GM23338 (cell line): ENCODE results near the gene AMBP.

Source experiments
- EZH2 ChIP-seq: fragments of 200-600 bp; sonication (generic); IDR thresholded peaks from one replicate; pipeline ENCODE4 v1.8.0; 2017; ENCODE audit warnings: antibody characterized with exemption, mild to moderate bottlenecking, low read depth; ENCODE audit not compliant: unreplicated experiment
- EZH2phosphoT487 ChIP-seq: fragments of 200-600 bp; sonication (generic); IDR thresholded peaks from one replicate; pipeline ENCODE4 v1.8.1; 2018; ENCODE audit warnings: antibody characterized with exemption; ENCODE audit not compliant: unreplicated experiment
- POLR2AphosphoS5 ChIP-seq: IDR thresholded peaks from 2 replicates; pipeline ENCODE4 v1.6.1; 2016; ENCODE audit warnings: antibody characterized with exemption, low read depth
- TF ChIP-seq, protein P1 (sequence below), 2 experiments: fragments of 200-600 bp in 1 of 2; sonication (generic) in 1 of 2; conservative IDR thresholded peaks; 2 replicates each; pipeline versions ENCODE4 v1.5.1 to v1.6.1; 2016 to 2017; ENCODE audit warnings: antibody characterized with exemption in 2 of 2, low read depth in 2 of 2, mild to moderate bottlenecking in 2 of 2, moderate library complexity in 1 of 2
- TF ChIP-seq, protein P2 (sequence below): IDR thresholded peaks from one replicate; pipeline ENCODE4 v1.6.1; 2018; ENCODE audit warnings: antibody characterized with exemption; ENCODE audit not compliant: unreplicated experiment

DNA sequence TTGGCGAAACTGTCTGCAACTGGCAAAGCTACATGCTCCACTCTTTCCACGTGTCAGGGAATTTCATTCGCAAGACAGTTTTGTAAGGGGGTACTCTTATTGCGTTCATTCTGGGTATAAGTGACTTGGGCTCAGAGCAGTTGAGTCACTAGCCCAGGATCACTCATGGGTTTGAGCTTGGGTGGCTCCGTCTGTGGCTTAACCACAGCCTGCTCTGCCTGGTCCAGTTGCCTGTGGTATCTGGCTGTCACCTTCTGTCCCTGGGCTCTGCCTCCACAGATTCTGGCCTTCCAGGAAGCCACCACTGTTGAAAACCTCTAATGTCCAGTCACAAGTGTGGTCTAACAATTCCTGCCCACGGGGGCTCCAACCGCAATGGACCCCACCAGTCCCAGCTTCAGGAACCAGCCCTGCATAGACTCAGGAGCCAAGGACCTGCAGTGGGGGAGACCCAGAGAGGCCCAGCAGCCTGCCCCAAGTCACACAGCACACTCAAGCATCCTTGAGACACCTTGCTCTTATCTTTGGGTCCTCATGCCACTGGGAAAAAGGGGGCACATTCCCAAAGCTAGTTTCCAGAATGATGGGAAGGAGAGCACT lies 10.6 kb upstream of the AMBP start:
- TF ChIP-seq, protein P1, sequence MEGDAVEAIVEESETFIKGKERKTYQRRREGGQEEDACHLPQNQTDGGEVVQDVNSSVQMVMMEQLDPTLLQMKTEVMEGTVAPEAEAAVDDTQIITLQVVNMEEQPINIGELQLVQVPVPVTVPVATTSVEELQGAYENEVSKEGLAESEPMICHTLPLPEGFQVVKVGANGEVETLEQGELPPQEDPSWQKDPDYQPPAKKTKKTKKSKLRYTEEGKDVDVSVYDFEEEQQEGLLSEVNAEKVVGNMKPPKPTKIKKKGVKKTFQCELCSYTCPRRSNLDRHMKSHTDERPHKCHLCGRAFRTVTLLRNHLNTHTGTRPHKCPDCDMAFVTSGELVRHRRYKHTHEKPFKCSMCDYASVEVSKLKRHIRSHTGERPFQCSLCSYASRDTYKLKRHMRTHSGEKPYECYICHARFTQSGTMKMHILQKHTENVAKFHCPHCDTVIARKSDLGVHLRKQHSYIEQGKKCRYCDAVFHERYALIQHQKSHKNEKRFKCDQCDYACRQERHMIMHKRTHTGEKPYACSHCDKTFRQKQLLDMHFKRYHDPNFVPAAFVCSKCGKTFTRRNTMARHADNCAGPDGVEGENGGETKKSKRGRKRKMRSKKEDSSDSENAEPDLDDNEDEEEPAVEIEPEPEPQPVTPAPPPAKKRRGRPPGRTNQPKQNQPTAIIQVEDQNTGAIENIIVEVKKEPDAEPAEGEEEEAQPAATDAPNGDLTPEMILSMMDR (conservative IDR thresholded peaks at IDR 0.05; ENCODE audit: low read depth in 2 of 2): no peak
- TF ChIP-seq POLR2AphosphoS5: no peak
- TF ChIP-seq, protein P2, sequence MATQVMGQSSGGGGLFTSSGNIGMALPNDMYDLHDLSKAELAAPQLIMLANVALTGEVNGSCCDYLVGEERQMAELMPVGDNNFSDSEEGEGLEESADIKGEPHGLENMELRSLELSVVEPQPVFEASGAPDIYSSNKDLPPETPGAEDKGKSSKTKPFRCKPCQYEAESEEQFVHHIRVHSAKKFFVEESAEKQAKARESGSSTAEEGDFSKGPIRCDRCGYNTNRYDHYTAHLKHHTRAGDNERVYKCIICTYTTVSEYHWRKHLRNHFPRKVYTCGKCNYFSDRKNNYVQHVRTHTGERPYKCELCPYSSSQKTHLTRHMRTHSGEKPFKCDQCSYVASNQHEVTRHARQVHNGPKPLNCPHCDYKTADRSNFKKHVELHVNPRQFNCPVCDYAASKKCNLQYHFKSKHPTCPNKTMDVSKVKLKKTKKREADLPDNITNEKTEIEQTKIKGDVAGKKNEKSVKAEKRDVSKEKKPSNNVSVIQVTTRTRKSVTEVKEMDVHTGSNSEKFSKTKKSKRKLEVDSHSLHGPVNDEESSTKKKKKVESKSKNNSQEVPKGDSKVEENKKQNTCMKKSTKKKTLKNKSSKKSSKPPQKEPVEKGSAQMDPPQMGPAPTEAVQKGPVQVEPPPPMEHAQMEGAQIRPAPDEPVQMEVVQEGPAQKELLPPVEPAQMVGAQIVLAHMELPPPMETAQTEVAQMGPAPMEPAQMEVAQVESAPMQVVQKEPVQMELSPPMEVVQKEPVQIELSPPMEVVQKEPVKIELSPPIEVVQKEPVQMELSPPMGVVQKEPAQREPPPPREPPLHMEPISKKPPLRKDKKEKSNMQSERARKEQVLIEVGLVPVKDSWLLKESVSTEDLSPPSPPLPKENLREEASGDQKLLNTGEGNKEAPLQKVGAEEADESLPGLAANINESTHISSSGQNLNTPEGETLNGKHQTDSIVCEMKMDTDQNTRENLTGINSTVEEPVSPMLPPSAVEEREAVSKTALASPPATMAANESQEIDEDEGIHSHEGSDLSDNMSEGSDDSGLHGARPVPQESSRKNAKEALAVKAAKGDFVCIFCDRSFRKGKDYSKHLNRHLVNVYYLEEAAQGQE: no peak
- TF ChIP-seq EZH2phosphoT487: no peak
- TF ChIP-seq EZH2: no peak
